ENCODE measurements around the gene ZNF628.

The ZNF628 gene

GRCh38 chr19:55502197-55502952, 26.0 kb downstream of the ZNF628 start:
- DNase-seq: no peak

- DNase-seq: no peak
Observed at GRCh38 chr19:55503157-55503501, 26.7 kb downstream of the ZNF628 start.

- DNase-seq: peak; percentile 86
Observed at GRCh38 chr19:55503502-55504251, 27.3 kb downstream of the ZNF628 start.

- no peak for DNase-seq
Observed at GRCh38 chr19:55504252-55504603, 27.8 kb downstream of the ZNF628 start.

- DNase-seq: no peak
Observed at GRCh38 chr19:55504981-55505380, 28.6 kb downstream of the ZNF628 start.

- no peak for DNase-seq
Observed at GRCh38 chr19:55508120-55508519, 31.7 kb downstream of the ZNF628 start.

GRCh38 chr19:55516878-55517620, 40.6 kb downstream of the ZNF628 start:
- DNase-seq: peak; percentile 89

- DNase-seq: no peak
Observed at GRCh38 chr19:55519451-55520311, 43.3 kb downstream of the ZNF628 start.

GRCh38 chr19:55520691-55521292, 44.4 kb downstream of the ZNF628 start:
- DNase-seq: no peak

- no peak for DNase-seq
Observed at GRCh38 chr19:55525289-55526101, 49.1 kb downstream of the ZNF628 start.

- DNase-seq: peak; percentile 83
Observed at GRCh38 chr19:55526216-55527196, 50.1 kb downstream of the ZNF628 start.

GRCh38 chr19:55527197-55528029, 51.0 kb downstream of the ZNF628 start:
- DNase-seq: no peak

GRCh38 chr19:55528030-55528803, 51.8 kb downstream of the ZNF628 start:
- peak; percentile 64 for DNase-seq

GRCh38 chr19:55529636-55530234, 53.3 kb downstream of the ZNF628 start:
- DNase-seq: no peak

- DNase-seq: no peak
Observed at GRCh38 chr19:55530996-55531395, 54.6 kb downstream of the ZNF628 start.

Data from COR-L47 (cell line).